DMS79 (cell line): ENCODE results near the gene PSMD1.
"Not testable (repeated sequence)": the region's sequence is repeated elsewhere in the genome, so short reads cannot be mapped to it uniquely, and the experiment has no call there.

Source experiments
- DNase-seq: peaks from one replicate; lab custom pipeline; 2025; lab: John Stamatoyannopoulos, UW

Gene PSMD1

GRCh38 chr2:231056453-231057416, at the start of gene PSMD1:
PSMD1 (plus strand) TSS chr2:231056867; CDS start chr2:231057026, 159 bp downstream.
- peak; percentile 76 for DNase-seq

DNA sequence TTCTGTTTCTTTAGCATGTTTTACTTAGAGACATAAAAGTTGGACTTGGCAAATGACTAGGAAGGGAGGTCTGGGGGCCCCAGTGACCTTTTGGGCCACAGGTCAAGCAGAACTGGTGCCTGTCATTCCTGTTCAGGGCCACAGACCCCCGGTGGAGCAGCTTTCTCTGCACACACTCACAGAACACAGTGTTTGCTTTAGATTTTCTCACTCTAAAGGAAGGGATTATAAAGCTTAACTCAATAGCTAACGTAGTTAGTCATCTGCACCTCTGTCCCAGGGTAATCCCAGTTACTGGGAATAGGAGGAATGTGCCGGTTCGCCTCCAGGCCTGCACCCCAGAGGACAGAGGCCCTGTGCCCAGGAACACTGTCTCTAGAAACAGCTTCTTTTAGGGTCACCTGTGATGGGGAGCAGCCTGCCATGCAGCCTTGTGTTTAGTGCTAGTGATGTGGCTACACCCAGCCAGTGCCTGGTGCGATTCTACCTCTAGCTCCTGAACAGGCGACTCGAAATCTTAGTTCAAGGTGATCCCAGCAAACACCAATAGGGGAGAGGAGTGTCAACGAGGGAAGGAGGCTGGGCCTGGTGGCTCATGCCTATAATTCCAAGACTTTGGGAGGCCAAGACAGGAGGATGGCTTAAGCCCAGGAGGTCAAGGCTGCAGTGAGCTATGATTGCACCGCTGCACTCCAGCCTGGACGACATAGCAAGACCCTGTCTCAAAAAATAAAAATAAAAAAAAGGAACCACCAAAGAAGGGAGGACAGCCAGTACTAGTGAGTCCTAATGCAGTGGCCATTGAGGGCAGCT, 49.2 kb upstream of the PSMD1 start:
- DNase-seq = no peak

- DNase-seq = no peak
Observed at GRCh38 chr2:231008131-231008530, 48.5 kb upstream of the PSMD1 start.

DNA sequence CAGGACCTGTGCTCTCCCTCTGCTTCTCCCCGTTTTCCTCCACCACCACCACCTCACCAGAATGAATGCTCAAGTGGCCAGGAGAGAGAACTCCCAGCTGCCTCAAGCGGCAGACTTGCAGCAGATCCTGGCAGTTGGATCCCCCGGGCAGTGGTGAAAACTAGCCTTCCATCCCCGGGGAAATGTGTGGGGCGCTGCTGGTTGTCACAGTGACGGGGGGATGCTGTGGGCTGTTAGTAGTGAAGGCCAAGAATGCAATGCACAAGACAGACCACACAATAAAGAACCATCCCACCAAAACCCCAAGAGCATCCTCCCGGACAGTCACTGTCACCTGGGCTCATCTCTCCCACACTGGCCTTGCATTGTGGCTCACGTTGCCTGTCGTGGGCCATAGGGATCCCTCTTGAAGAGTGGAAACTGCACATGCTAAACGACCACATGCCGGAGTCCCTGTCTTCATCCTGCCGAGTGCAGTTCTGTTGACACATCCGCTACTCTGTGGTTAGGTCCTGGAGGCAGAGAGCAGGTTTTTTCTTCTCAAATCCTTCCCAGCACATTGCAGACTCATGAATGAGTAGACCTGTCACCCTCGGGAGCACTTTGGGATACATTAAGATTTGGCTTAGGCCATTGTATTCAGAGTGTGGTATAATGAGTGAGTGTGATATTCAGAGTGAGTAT, 47.3 kb upstream of the PSMD1 start:
- DNase-seq = peak; percentile 52

- DNase-seq = no peak
Observed at GRCh38 chr2:231010201-231010730, 46.4 kb upstream of the PSMD1 start.

GRCh38 chr2:231011526-231011925, 45.1 kb upstream of the PSMD1 start:
- DNase-seq = no peak

GRCh38 chr2:231012463-231012862, 44.2 kb upstream of the PSMD1 start:
- DNase-seq = no peak

DNA sequence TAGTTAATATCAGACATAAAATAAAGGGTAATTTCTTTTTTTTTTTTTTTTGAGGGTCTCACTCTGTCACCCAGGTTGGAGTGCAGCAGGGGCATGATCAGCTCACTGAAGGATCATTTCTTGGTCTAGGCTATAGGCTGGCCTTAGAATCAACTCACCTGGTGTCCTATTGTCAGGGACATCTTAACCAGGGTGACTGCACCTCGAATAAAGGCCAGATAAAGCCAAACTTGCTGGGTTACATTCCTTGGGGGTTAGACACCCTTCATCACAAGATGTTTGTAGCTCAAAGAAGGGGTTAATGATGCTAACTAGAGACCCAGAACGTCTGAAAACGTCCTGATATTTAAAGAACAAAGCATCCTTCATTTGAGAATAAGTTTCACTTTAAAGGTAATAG, 42.8 kb upstream of the PSMD1 start:
- DNase-seq = no peak

DNA sequence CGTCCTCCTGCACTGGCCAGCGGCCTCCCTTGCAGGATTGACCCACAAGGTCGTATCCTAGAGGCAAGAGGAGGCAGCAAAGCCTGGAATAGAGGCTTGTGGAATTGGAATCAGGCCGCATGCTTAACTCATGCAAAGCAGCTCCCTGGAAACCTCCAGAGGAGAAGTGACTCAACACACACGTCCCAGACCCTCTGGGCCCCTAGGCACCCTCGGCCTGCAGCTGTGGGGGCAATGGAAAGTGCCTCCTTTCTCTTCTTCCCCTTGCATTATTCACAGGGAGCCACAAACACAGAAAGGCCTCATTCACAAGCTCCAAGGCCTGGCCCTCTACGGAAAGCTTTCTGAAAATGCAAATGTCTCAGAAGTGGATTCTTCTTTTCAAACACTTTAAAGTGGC, 41.2 kb upstream of the PSMD1 start:
- no peak for DNase-seq

DNA sequence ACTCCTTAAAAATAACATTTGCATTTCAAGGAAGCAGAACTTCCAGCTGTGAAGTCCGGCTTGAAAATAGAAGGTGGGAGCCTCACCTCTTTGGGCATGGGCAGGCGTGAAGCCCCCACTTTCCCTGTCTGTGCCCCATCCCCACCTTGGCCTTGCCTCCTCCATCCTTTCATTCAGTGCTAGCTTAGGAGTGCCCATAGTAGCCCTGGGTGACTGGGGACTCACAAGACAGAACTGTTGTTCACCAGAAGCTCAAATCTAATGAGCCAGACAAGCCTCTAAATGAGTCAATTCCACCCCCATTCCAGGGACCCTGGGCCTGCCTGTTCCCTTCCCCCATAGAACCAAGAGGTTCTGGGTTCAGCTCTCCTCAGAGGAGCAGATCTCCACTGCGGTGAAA, 40.7 kb upstream of the PSMD1 start:
- no peak for DNase-seq

DNA sequence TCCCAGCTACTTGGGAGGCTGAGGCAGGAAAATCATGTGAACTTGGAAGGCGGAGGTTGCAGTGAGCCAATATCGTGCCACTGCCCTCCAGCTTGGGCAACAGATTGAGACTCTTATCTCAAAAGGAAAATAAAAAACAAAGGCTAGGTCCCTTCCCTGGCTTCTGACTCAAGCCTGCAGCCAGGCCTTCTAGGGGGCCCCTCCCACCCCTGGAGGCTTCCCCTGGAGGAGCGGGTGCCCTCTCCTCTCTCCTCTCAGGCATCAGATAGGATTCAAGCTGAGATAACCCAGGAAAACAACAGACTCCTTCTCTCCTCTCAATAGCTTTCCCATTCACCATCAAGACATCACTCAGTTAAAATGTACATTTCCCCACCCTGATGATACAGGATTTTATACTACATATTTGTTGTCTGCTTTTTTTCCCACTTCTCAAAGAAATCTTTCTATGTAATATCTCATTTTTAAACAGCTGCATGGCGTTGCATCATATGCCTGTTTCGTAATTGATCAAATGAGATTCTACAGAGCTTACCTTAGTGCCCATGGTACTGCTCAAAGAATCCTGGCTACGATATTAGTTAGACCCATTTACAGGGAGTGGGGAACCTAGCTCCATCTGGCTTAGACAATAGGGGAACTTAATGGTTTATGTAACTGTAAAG, 40.0 kb upstream of the PSMD1 start:
- DNase-seq = no peak

DNA sequence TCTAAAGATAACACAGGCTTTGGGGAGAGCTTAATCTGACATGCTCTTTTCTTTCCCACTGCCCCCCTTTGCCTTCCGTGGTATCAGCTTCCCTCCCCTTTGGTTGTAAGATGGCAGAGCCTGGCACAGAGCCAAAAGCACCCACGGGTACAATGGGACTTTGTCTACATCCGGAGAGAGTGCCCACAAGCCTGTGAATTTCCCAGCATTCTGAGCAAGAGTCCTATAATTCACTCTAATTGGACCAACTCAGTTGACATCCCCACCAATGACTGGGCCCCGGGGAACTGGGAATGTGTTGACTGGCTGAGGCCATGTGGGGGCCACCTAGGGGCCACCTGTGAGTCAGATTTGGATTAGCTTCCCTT, 39.5 kb upstream of the PSMD1 start:
- DNase-seq = no peak

DNA sequence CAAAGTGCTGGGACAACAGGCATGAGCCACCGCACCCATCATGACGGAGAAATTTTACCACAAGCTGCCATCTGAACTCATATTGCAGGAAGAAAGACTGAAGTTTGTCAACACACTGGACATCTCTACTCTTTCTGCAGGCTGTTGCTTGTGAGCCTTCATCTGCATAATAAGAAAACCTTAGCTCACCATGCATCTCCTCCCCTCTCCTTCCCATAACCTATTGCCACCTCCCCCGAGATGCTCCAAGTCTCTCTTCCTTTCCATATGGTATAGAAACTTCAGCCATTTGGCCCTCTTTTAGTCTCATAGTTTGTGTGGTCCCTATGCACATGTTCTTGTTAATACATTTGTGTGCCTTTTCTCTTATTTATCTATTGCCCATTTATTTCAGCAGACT, 38.5 kb upstream of the PSMD1 start:
- no peak for DNase-seq

DNA sequence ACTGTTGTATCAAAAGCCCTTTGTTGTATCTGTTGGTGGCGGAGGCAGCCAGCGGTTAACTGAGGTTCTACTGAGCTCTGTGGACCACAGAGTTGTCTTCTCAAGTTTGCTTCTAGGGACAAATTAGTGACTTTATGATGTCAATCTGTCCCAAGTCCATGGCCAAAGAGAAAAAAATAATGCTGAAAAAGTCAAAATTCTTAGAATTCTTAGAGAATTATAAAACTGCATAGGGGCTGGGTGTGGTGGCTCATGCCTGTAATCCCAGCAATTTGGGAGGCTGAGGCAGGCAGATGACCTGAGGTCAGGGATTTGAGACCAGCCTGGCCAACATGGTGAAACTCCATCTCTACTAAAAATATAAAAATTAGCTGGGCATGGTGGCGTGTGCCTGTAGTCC, 31.6 kb upstream of the PSMD1 start:
- DNase-seq = not testable (repeated sequence)

DNA sequence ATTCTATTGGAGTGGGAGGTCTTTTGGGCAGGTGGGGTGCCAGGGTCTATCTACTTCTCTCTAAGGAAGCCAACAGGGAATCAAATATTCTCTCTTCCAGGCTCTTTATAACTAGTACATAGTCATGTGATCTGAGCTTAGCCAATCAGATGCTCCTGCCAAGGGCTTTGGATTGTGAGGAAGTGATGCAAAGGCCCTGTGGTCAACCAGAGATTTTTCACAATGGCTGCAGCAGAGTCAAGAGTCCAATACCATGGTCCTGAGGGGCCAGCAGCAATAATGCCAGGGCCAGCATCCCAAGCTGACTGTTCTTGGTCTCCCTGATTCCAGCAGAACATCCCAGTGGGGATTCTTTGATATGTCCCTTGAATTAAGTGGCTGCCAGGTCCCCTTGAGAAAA, 27.8 kb upstream of the PSMD1 start:
- no peak for DNase-seq

GRCh38 chr2:231029563-231029962, 27.1 kb upstream of the PSMD1 start:
- no peak for DNase-seq

- DNase-seq = no peak
Observed at GRCh38 chr2:231030725-231031124, 25.9 kb upstream of the PSMD1 start.

- no peak for DNase-seq
Observed at GRCh38 chr2:231032575-231033140, 24.0 kb upstream of the PSMD1 start.

DNA sequence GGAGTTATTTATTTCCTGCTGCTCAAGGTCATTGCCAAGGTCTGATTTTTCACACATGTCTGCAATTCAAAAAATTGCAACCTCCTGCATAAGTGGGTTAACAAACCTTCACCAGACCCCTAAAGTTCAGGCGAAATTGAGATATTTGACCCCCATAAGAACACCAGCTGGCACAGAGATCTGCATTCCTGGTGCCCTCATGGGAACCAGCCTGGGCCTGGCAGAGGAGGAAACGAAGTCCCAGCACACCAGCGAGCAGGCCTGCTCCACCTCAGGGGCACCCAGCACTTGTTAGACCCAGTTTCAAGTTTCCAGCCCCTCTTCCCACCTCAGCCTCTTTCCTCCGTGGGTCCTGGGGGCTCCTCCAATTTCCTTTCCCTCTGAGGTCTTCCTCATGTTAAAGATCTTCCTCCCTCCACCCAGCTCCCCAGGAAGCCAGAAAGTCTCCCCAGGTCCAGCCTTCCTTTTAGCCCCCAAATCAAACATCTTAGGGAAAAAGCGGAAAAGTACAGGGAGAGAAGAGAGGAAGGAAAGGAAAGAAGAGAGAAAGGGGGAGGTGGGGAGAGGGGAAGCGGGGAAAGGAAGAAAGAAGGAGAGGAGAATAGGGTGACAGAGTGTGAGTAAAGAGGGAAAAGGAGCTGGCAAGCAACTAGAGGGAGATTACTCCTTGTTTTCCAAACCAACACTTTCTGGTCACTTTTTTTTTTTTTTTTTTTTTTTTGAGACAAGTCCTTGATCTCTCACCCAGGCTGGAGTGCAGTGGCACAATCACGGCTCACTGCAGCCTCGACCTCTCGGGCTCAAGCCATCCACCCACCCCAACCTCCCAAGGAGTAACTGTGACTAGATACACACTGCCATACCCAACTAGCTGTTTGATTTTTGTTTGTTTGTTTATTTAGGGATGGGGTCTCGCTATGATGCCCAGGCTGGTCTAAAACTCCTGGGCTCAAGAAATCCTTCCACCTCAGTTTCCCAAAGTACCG, 23.2 kb upstream of the PSMD1 start:
- DNase-seq = no peak

DNA sequence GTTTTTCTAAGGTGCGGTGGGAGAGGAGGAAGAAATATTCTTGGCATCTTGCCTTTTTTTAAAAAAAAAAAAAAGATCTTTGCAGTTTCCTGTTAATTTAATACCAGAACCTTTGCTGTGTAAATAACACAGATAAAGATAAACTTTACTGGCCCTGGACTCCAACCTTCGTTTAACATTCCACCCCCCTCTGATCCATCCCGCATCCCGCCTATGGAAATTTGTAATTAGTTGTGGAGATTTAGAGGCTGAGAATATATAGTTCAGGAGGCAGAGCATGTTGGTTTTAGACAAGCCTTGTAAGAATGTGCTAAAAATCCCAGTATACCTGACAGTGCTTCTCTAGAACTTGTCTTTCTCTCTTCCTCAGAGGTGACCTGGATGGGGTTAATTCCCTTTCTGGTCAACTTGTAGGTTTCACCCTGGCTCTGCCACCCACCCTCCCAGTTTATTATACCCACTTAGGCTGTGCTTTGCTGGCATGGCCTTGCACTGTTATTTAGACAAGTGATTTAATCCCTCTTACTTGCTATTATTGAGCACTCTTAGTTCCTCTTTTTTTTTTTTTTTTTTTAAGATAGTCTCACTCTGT, 22.3 kb upstream of the PSMD1 start:
- no peak for DNase-seq
